B cell (primary cell): ENCODE measurements around the gene AMPD2. TPM values are rescaled to one million over a fixed set of nuclear protein-coding genes. Genes with fewer than 3 reads are reported as not detected.

Source experiments
- ATAC-seq: fragments of 200-7000 bp; cut with Tn5 transposase; one replicate; pipeline ENCODE4 v1.10.0; 2021; ENCODE audit warnings: low read depth, mild to moderate bottlenecking, moderate number of reproducible peaks, moderate library complexity
- CTCF ChIA-PET: fragments of 350-600 bp; sonication (Branson Sonifier 250); formaldehyde crosslinking; loops from one replicate; lab custom pipeline; 2021; ENCODE audit warnings: antibody characterized with exemption, inconsistent platforms; lab: Charles Lee
- POLR2A ChIA-PET: fragments of 350-600 bp; sonication (Branson Sonifier 250); formaldehyde crosslinking; loops from one replicate; lab custom pipeline; 2021; ENCODE audit warnings: antibody characterized with exemption; lab: Charles Lee
- DNase-seq: peaks from one replicate; pipeline ENCODE4 v3.0.0; 2013
- H2AFZ ChIP-seq: 2 replicates; pipeline ENCODE4 v1.6.1; 2012; ENCODE audit warnings: mild to moderate bottlenecking, low read depth, low read length; ENCODE audit not compliant: insufficient read depth, poor library complexity, severe bottlenecking
- H3K27ac ChIP-seq, 2 donors: 1 replicate in 1 of 2; 2 replicates in 1 of 2; pipeline ENCODE4 v1.5.1; 2012 to 2013; ENCODE audit warnings: low read length in 2 of 2, mild to moderate bottlenecking in 2 of 2, moderate library complexity in 1 of 2
- H3K27me3 ChIP-seq, 4 experiments: fragments of 200-600 bp in 1 of 4; sonication (generic) in 1 of 4; replicated peaks in 1 of 4; 1 replicate in 2 of 4; 2 replicates in 2 of 4; pipeline versions ENCODE4 v1.6.1 to v1.7.0; 2013 to 2016; ENCODE audit warnings: low read length in 3 of 4, mild to moderate bottlenecking in 2 of 4, mixed read lengths in 1 of 4, moderate library complexity in 1 of 4; ENCODE audit not compliant: insufficient read depth in 4 of 4, control insufficient read depth in 3 of 4; ENCODE audit errors: control extremely low read depth in 1 of 4
- H3K36me3 ChIP-seq, 2 experiments: replicated peaks in 1 of 2; 1 replicate in 1 of 2; 2 replicates in 1 of 2; pipeline versions ENCODE4 v1.6.1 to v1.7.1; 2013; ENCODE audit warnings: low read length in 1 of 2; ENCODE audit not compliant: insufficient read depth in 2 of 2, control insufficient read depth in 1 of 2; ENCODE audit errors: control extremely low read depth in 1 of 2, extremely low read depth in 1 of 2
- H3K4me1 ChIP-seq, 2 donors: fragments of 200-600 bp in 1 of 2; sonication (generic) in 1 of 2; 1 replicate in 1 of 2; 2 replicates in 1 of 2; pipeline versions ENCODE4 v1.5.1 to v1.6.1; 2013 to 2017; ENCODE audit warnings: low read length in 2 of 2; ENCODE audit not compliant: control insufficient read depth in 2 of 2, insufficient read depth in 2 of 2
- H3K4me2 ChIP-seq: replicated peaks from 2 replicates; pipeline ENCODE3; 2012; ENCODE audit warnings: mild to moderate bottlenecking, low read depth, low read length; ENCODE audit not compliant: poor library complexity, severe bottlenecking
- H3K4me3 ChIP-seq, 5 experiments: fragments of 200-600 bp in 1 of 5; sonication (generic) in 1 of 5; 1 replicate in 3 of 5; 2 replicates in 2 of 5; pipeline versions ENCODE4 v1.5.1 to v1.7.0; 2011 to 2016; ENCODE audit warnings: low read length in 4 of 5, mild to moderate bottlenecking in 4 of 5, low read depth in 2 of 5, control low read depth in 1 of 5, moderate library complexity in 1 of 5; ENCODE audit not compliant: insufficient read depth in 1 of 5; ENCODE audit errors: control extremely low read depth in 1 of 5, extremely low read depth in 1 of 5
- H3K79me2 ChIP-seq: fragments of 200-600 bp; sonication (generic); one replicate; pipeline ENCODE4 v1.6.0; 2016; ENCODE audit warnings: low read length; ENCODE audit not compliant: control insufficient read depth, insufficient read depth
- H3K9ac ChIP-seq: fragments of 200-600 bp; sonication (generic); 2 replicates; pipeline ENCODE4 v1.6.1; 2017; ENCODE audit warnings: mild to moderate bottlenecking, low read length, moderate library complexity
- H3K9me3 ChIP-seq, 3 donors: one replicate each; pipeline versions ENCODE4 v1.6.1 to v1.7.1; 2013; ENCODE audit warnings: low read length in 2 of 3; ENCODE audit not compliant: control insufficient read depth in 2 of 3, insufficient read depth in 1 of 3; ENCODE audit errors: control extremely low read depth in 1 of 3
- H4K20me1 ChIP-seq: 2 replicates; pipeline ENCODE4 v1.6.0; 2012; ENCODE audit warnings: mild to moderate bottlenecking, low read length; ENCODE audit not compliant: insufficient read depth, control insufficient read depth, poor library complexity, severe bottlenecking
- H3K27ac Mint-ChIP-seq: one replicate; pipeline ENCODE4 v1.8.0; 2021; ENCODE audit warnings: mixed read lengths
- H3K27me3 Mint-ChIP-seq: one replicate; pipeline ENCODE4 v1.8.0; 2021; ENCODE audit warnings: mixed read lengths
- H3K4me1 Mint-ChIP-seq: one replicate; pipeline ENCODE4 v1.8.0; 2021; ENCODE audit warnings: mixed read lengths
- H3K4me3 Mint-ChIP-seq: one replicate; pipeline ENCODE4 v1.8.0; 2021; ENCODE audit warnings: mixed read lengths
- H3K9me3 Mint-ChIP-seq: one replicate; pipeline ENCODE4 v1.8.0; 2022; ENCODE audit warnings: mixed read lengths; ENCODE audit not compliant: insufficient read depth
- EZH2 ChIP-seq: IDR thresholded peaks from 2 replicates; pipeline ENCODE4 v1.6.1; 2012; ENCODE audit warnings: borderline replicate concordance, low read depth, mild to moderate bottlenecking, moderate library complexity, low read length; ENCODE audit not compliant: insufficient read depth, poor library complexity, severe bottlenecking
- WGBS: methylation state at CpG from one replicate; pipeline ENCODE4 v1.1.5; 2013; ENCODE audit warnings: missing lambda C conversion rate; ENCODE audit not compliant: insufficient coverage; 5-methylcytosine and 5-hydroxymethylcytosine counted together
- intact Hi-C: fragments of 100-400 bp; cut with micrococcal nuclease; formaldehyde crosslinking; loops from one replicate; pipeline ENCODE4 v1.10.0; 2022
- polyA plus RNA-seq: library from polyadenylated mRNA; depleted of rRNA; stranded (reverse); fragments of >200 nt; gene quantifications from 2 replicates; pipeline ENCODE4 v1.2.3, GENCODE V29; 2012
- total RNA-seq, 2 donors: library from RNA; stranded (reverse); fragments of 120-200 nt in 1 of 2; gene quantifications; 1 replicate in 1 of 2; 2 replicates in 1 of 2; pipeline versions ENCODE4 v1.2.3 to v1.2.4, GENCODE V29; 2013 to 2022
- TF ChIP-seq, protein P1 (sequence below): fragments of 200-600 bp; IDR thresholded peaks from one replicate; pipeline ENCODE4 v1.8.0; 2022; ENCODE audit warnings: antibody characterized with exemption, mild to moderate bottlenecking

Gene AMPD2
- total and polyA plus RNA-seq, 2 donors (not counting 1 experiment from before 2014, with no cell fraction given): 104 to 121 TPM

- no peaks in the 10 kb centered on the region for H3K9me3 ChIP-seq
- Mint-ChIP-seq H3K27ac (no peak overlapping the region), H3K4me1 (peaks cover 7% of the 10 kb centered on the region), H3K9me3 (no peaks in the 10 kb centered on the region), H3K4me3 (no peak overlapping the region), H3K27me3 (no peaks in the 10 kb centered on the region)
- TF ChIP-seq EZH2: no peak
- TF ChIP-seq, protein P1, sequence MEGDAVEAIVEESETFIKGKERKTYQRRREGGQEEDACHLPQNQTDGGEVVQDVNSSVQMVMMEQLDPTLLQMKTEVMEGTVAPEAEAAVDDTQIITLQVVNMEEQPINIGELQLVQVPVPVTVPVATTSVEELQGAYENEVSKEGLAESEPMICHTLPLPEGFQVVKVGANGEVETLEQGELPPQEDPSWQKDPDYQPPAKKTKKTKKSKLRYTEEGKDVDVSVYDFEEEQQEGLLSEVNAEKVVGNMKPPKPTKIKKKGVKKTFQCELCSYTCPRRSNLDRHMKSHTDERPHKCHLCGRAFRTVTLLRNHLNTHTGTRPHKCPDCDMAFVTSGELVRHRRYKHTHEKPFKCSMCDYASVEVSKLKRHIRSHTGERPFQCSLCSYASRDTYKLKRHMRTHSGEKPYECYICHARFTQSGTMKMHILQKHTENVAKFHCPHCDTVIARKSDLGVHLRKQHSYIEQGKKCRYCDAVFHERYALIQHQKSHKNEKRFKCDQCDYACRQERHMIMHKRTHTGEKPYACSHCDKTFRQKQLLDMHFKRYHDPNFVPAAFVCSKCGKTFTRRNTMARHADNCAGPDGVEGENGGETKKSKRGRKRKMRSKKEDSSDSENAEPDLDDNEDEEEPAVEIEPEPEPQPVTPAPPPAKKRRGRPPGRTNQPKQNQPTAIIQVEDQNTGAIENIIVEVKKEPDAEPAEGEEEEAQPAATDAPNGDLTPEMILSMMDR: no peak
- H3K9ac ChIP-seq: no peak overlapping the region
- ChIA-PET CTCF (interaction anchor here (1.1 to 1.9 kb wide), 2 partner anchors 15 to 21 kb away, joined by 3 to 8 read pairs; no protein-coding TSS in a partner anchor), POLR2A (no interaction called here)
- H3K27ac ChIP-seq: no peak overlapping the region
- H3K36me3 ChIP-seq: peaks cover 0 to 16% of the 10 kb centered on the region in 2 experiments
- H3K4me1 ChIP-seq: peaks cover 4 to 6% of the 10 kb centered on the region in 2 donors
- no peak overlapping the region for H2AFZ ChIP-seq
- H4K20me1 ChIP-seq: no peaks in the 10 kb centered on the region
- ATAC-seq (no peak), DNase-seq (no peak)
- no peak overlapping the region for H3K4me3 ChIP-seq
- intact Hi-C loops: no loop called here
- 87% methylated on average over 2 of the region's 2 CpGs for WGBS
- H3K79me2 ChIP-seq: no peaks in the 10 kb centered on the region
- no peaks in the 10 kb centered on the region for H3K27me3 ChIP-seq
- no peak overlapping the region for H3K4me2 ChIP-seq
Observed at GRCh38 chr1:109661391-109661790, 41.8 kb downstream of the AMPD2 start.

DNA sequence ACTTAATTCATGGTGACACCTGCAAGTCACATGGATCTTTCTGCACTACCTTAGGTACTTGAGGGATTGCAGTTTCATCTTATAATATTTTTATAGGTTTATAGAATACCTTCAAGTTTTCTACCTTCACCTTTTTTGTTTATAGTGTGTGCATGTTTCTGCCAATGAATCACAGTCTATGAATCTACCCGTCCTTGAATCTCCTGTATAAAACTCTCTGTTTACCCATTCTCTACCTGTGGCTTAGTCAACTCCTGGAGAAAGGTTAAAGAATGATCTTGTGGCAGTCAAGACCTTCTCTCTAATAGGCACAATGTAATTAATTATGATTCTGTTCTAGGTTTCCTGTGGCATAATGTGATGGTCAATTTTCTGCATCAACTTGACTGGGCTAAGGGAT lies 45.0 kb downstream of the AMPD2 start:
- intact Hi-C loops: no loop called here
- Mint-ChIP-seq H3K4me3 (no peak overlapping the region), H3K27ac (no peak overlapping the region), H3K4me1 (peaks cover 17% of the 10 kb centered on the region), H3K27me3 (no peaks in the 10 kb centered on the region), H3K9me3 (no peaks in the 10 kb centered on the region)
- no peak for ATAC-seq
- Histone ChIP-seq H4K20me1 (no peaks in the 10 kb centered on the region), H3K79me2 (no peaks in the 10 kb centered on the region), H3K9ac (no peak overlapping the region), H3K27ac (no peak overlapping the region), H2AFZ (no peak overlapping the region), H3K36me3 (peaks cover 0 to 7% of the 10 kb centered on the region in 2 experiments), H3K27me3 (no peaks in the 10 kb centered on the region), H3K4me2 (no peak overlapping the region), H3K9me3 (no peaks in the 10 kb centered on the region), H3K4me3 (no peak overlapping the region), H3K4me1 (peaks cover 4 to 14% of the 10 kb centered on the region in 2 donors)
- DNase-seq: no peak
- TF ChIP-seq, protein P1: no peak
- no peak for TF ChIP-seq EZH2
- no CpG with 5 or more reads among the region's 1 CpG for WGBS
- ChIA-PET CTCF (interaction anchor here (1.4 kb wide), 1 partner anchor 24 kb away, joined by 4 read pairs; no protein-coding TSS in a partner anchor), POLR2A (no interaction called here)
